GM11168 (cell line): ENCODE results near the gene PCBD1.

Experiments
- in situ Hi-C: fragments of 300-500 bp; cut with MboI; formaldehyde crosslinking; loops from one replicate; pipeline ENCODE4 v1.12.0; 2022; ENCODE audit warnings: low sequenced_read_pairs; ENCODE audit not compliant: unreplicated experiment

PCBD1 gene

GRCh38 chr10:70906031-70906783, 17.8 kb upstream of the PCBD1 start:
- in situ Hi-C loops: loop anchor here (25.0 kb wide), 1 partner anchor 306 kb away; the partner anchor contains the start of gene UNC5B

GRCh38 chr10:70905071-70906021, 17.0 kb upstream of the PCBD1 start:
- in situ Hi-C loops: loop anchor here (25.0 kb wide), 1 partner anchor 307 kb away; the partner anchor contains the start of gene UNC5B

GRCh38 chr10:70903262-70903921, 15.0 kb upstream of the PCBD1 start:
- in situ Hi-C loops: loop anchor here (25.0 kb wide), 1 partner anchor 309 kb away; the partner anchor contains the start of gene UNC5B

- in situ Hi-C loops: loop anchor here (25.0 kb wide), 1 partner anchor 310 kb away; the partner anchor contains the start of gene UNC5B
Observed at GRCh38 chr10:70902661-70903261, 14.4 kb upstream of the PCBD1 start.

GRCh38 chr10:70901276-70901878, 13.0 kb upstream of the PCBD1 start:
- in situ Hi-C loops: loop anchor here (25.0 kb wide), 1 partner anchor 311 kb away; the partner anchor contains the start of gene UNC5B

- in situ Hi-C loops: no loop called here
Observed at GRCh38 chr10:70899096-70899495, 10.7 kb upstream of the PCBD1 start.

GRCh38 chr10:70898687-70899086, 10.3 kb upstream of the PCBD1 start:
- in situ Hi-C loops: no loop called here

GRCh38 chr10:70896551-70896950, 8.2 kb upstream of the PCBD1 start:
- in situ Hi-C loops: no loop called here

- in situ Hi-C loops: no loop called here
Observed at GRCh38 chr10:70894416-70894815, 6.1 kb upstream of the PCBD1 start.

- in situ Hi-C loops: no loop called here
Observed at GRCh38 chr10:70893227-70894006, 5.1 kb upstream of the PCBD1 start.

- in situ Hi-C loops: no loop called here
Observed at GRCh38 chr10:70892631-70893030, 4.3 kb upstream of the PCBD1 start.

GRCh38 chr10:70891627-70892026, 3.3 kb upstream of the PCBD1 start:
- in situ Hi-C loops: no loop called here

GRCh38 chr10:70890917-70891431, 2.6 kb upstream of the PCBD1 start:
- in situ Hi-C loops: no loop called here

GRCh38 chr10:70889291-70889690, 926 bp upstream of the PCBD1 start:
- in situ Hi-C loops: loop anchor here (10.0 kb wide), 1 partner anchor 334 kb away; no protein-coding TSS in a partner anchor

- in situ Hi-C loops: loop anchor here (10.0 kb wide), 1 partner anchor 332 kb away; no protein-coding TSS in a partner anchor
Observed at GRCh38 chr10:70886921-70887665, 1.3 kb downstream of the PCBD1 start.

- in situ Hi-C loops: loop anchor here (10.0 kb wide), 1 partner anchor 331 kb away; no protein-coding TSS in a partner anchor
Observed at GRCh38 chr10:70885931-70886903, 2.1 kb downstream of the PCBD1 start.
